DND-41 (cell line): ENCODE data around the gene GRIN2A.

Source experiments
- ATAC-seq: fragments of 200-7000 bp; cut with Tn5 transposase; 3 replicates; pipeline ENCODE4 v1.9.1; 2021; ENCODE audit warnings: low read depth; ENCODE audit not compliant: insufficient read depth
- DNase-seq: peaks from one replicate; pipeline ENCODE4 v3.0.0-alpha.2; 2020
- H2AFZ ChIP-seq: 2 replicates; pipeline ENCODE4 v1.6.0; 2012; ENCODE audit warnings: low read depth, low read length
- H3K27ac ChIP-seq: 2 replicates; pipeline ENCODE4 v1.5.1; 2012; ENCODE audit warnings: low read length, inconsistent platforms
- H3K27me3 ChIP-seq: fragments of 200-600 bp; sonication (generic); 2 replicates; pipeline ENCODE4 v1.6.0; 2012; ENCODE audit warnings: low read length, mild to moderate bottlenecking, inconsistent platforms; ENCODE audit not compliant: insufficient read depth, poor library complexity
- H3K36me3 ChIP-seq: 2 replicates; pipeline ENCODE4 v1.5.1; 2012; ENCODE audit warnings: low read length, inconsistent platforms; ENCODE audit not compliant: insufficient read depth
- H3K4me1 ChIP-seq: 2 replicates; pipeline ENCODE4 v1.5.1; 2012; ENCODE audit warnings: mild to moderate bottlenecking, low read length; ENCODE audit not compliant: insufficient read depth
- H3K4me2 ChIP-seq: 2 replicates; pipeline ENCODE4 v1.6.0; 2012; ENCODE audit warnings: mild to moderate bottlenecking, moderate library complexity, low read length, inconsistent platforms; ENCODE audit not compliant: insufficient read depth
- H3K4me3 ChIP-seq, 2 experiments: fragments of 200-600 bp in 1 of 2; shearing (Covaris generic) in 1 of 2; 2 replicates each; pipeline ENCODE4 v1.5.1; 2012 to 2016; ENCODE audit warnings: inconsistent platforms in 2 of 2, low read length in 2 of 2, mild to moderate bottlenecking in 2 of 2, low read depth in 1 of 2, moderate library complexity in 1 of 2
- H3K79me2 ChIP-seq: 2 replicates; pipeline ENCODE4 v1.6.0; 2012; ENCODE audit warnings: low read length, inconsistent platforms; ENCODE audit not compliant: insufficient read depth
- H3K9ac ChIP-seq: 2 replicates; pipeline ENCODE4 v1.6.0; 2012; ENCODE audit warnings: low read depth, mild to moderate bottlenecking, inconsistent platforms, low read length, moderate library complexity
- H3K9me3 ChIP-seq: 2 replicates; pipeline ENCODE4 v1.5.1; 2012; ENCODE audit warnings: low read length, moderate library complexity, mild to moderate bottlenecking, inconsistent platforms; ENCODE audit not compliant: insufficient read depth, severe bottlenecking
- H4K20me1 ChIP-seq: 2 replicates; pipeline ENCODE4 v1.6.0; 2012; ENCODE audit warnings: low read length; ENCODE audit not compliant: insufficient read depth
- CTCF ChIP-seq: IDR thresholded peaks from 2 replicates; pipeline ENCODE4 v1.5.1; 2012; ENCODE audit warnings: borderline replicate concordance, low read length, moderate library complexity, mild to moderate bottlenecking; ENCODE audit not compliant: poor library complexity, severe bottlenecking; ENCODE audit errors: extremely low read depth
- EZH2 ChIP-seq: IDR thresholded peaks from 3 replicates; pipeline ENCODE4 v1.6.1; 2012; ENCODE audit warnings: borderline replicate concordance, low read depth, mild to moderate bottlenecking, moderate library complexity, low read length, inconsistent platforms; ENCODE audit not compliant: severe bottlenecking

Gene GRIN2A

GRCh38 chr16:9854675-9855074 is 327.6 kb downstream of the GRIN2A start:
- no peak overlapping the region for H3K9ac ChIP-seq
- H3K27ac ChIP-seq = no peak overlapping the region
- no peak overlapping the region for H3K4me3 ChIP-seq
- no peaks in the 10 kb centered on the region for H3K4me1 ChIP-seq
- no peak overlapping the region for H2AFZ ChIP-seq
- ATAC-seq (no peak), DNase-seq (no peak)
- no peaks in the 10 kb centered on the region for H3K79me2 ChIP-seq
- no peaks in the 10 kb centered on the region for H3K9me3 ChIP-seq
- TF ChIP-seq CTCF (no peak), EZH2 (no peak)
- H3K36me3 ChIP-seq = no peaks in the 10 kb centered on the region
- H4K20me1 ChIP-seq = no peaks in the 10 kb centered on the region
- no peak overlapping the region for H3K4me2 ChIP-seq
- peaks cover 1% of the 10 kb centered on the region for H3K27me3 ChIP-seq

- Histone ChIP-seq H2AFZ (no peak overlapping the region), H3K27ac (no peak overlapping the region), H3K9ac (no peak overlapping the region), H3K4me2 (no peak overlapping the region), H4K20me1 (no peaks in the 10 kb centered on the region), H3K79me2 (no peaks in the 10 kb centered on the region), H3K4me3 (no peak overlapping the region), H3K4me1 (no peaks in the 10 kb centered on the region), H3K9me3 (no peaks in the 10 kb centered on the region), H3K36me3 (no peaks in the 10 kb centered on the region), H3K27me3 (no peaks in the 10 kb centered on the region)
- DNase-seq (no peak), ATAC-seq (no peak)
- TF ChIP-seq CTCF = no peak
- TF ChIP-seq EZH2 = no peak
Measured at GRCh38 chr16:9852003-9852402, 330.2 kb downstream of the GRIN2A start.

- no peaks in the 10 kb centered on the region for H3K36me3 ChIP-seq
- no peaks in the 10 kb centered on the region for H3K79me2 ChIP-seq
- no peak overlapping the region for H2AFZ ChIP-seq
- no peak overlapping the region for H3K4me3 ChIP-seq
- no peak for TF ChIP-seq CTCF
- no peak for TF ChIP-seq EZH2
- H3K9me3 ChIP-seq = no peaks in the 10 kb centered on the region
- no peaks in the 10 kb centered on the region for H3K4me1 ChIP-seq
- no peak overlapping the region for H3K9ac ChIP-seq
- H3K27ac ChIP-seq = no peak overlapping the region
- no peaks in the 10 kb centered on the region for H3K27me3 ChIP-seq
- H3K4me2 ChIP-seq = no peak overlapping the region
- DNase-seq (no peak), ATAC-seq (no peak)
- H4K20me1 ChIP-seq = no peaks in the 10 kb centered on the region
Measured at GRCh38 chr16:9850817-9851216, 331.4 kb downstream of the GRIN2A start.

- no peak overlapping the region for H3K27ac ChIP-seq
- H3K4me2 ChIP-seq = no peak overlapping the region
- no peak overlapping the region for H3K9ac ChIP-seq
- DNase-seq (no peak), ATAC-seq (no peak)
- H3K27me3 ChIP-seq = no peaks in the 10 kb centered on the region
- H4K20me1 ChIP-seq = no peaks in the 10 kb centered on the region
- H3K4me1 ChIP-seq = no peaks in the 10 kb centered on the region
- H3K9me3 ChIP-seq = no peaks in the 10 kb centered on the region
- H2AFZ ChIP-seq = no peak overlapping the region
- TF ChIP-seq CTCF (no peak), EZH2 (no peak)
- H3K4me3 ChIP-seq = no peak overlapping the region
- H3K79me2 ChIP-seq = no peaks in the 10 kb centered on the region
- H3K36me3 ChIP-seq = no peaks in the 10 kb centered on the region
Measured at GRCh38 chr16:9849697-9850245, 332.5 kb downstream of the GRIN2A start.
